ENCODE results near the gene SEC24B.
A peak's percentile ranks its signal among the peaks of the same experiment; 100 is the strongest.
"Not testable (repeated sequence)": the region's sequence is repeated elsewhere in the genome, so short reads cannot be mapped to it uniquely, and the experiment has no call there.

SEC24B gene

GRCh38 chr4:109511414-109511813, 77.8 kb downstream of the SEC24B start:
- DNase-seq, result no peak

GRCh38 chr4:109513368-109513767, 79.8 kb downstream of the SEC24B start:
- DNase-seq, result not testable (repeated sequence)

- no peak for DNase-seq
These were observed 98.6 kb downstream of the SEC24B start for GRCh38 chr4:109532182-109532581.

- no peak for DNase-seq
These were observed 111.8 kb downstream of the SEC24B start for GRCh38 chr4:109545401-109545800.

- DNase-seq, result no peak
These were observed 113.8 kb downstream of the SEC24B start for GRCh38 chr4:109547394-109547793.

- no peak for DNase-seq
These were observed 115.0 kb downstream of the SEC24B start for GRCh38 chr4:109548655-109549054.

GRCh38 chr4:109552237-109552636, 118.6 kb downstream of the SEC24B start:
- no peak for DNase-seq

- DNase-seq, result no peak
These were observed 119.5 kb downstream of the SEC24B start for GRCh38 chr4:109553130-109553529.

GRCh38 chr4:109554971-109555370, 121.4 kb downstream of the SEC24B start:
- DNase-seq, result no peak

GRCh38 chr4:109557433-109557832, 123.8 kb downstream of the SEC24B start:
- DNase-seq, result no peak

GRCh38 chr4:109558095-109558494, 124.5 kb downstream of the SEC24B start:
- DNase-seq, result peak; percentile 29

- peak; percentile 43 for DNase-seq
These were observed 126.0 kb downstream of the SEC24B start for GRCh38 chr4:109559625-109559982.

GRCh38 chr4:109559983-109560686, 126.5 kb downstream of the SEC24B start, which contains the start of gene MCUB:
MCUB (plus strand) TSS chr4:109560246; CDS start chr4:109560338, 92 bp downstream.
- peak; percentile 92 for DNase-seq

GRCh38 chr4:109560687-109561461, 127.3 kb downstream of the SEC24B start:
- DNase-seq, result peak; percentile 63

GRCh38 chr4:109562457-109563239, 129.0 kb downstream of the SEC24B start:
- no peak for DNase-seq

GRCh38 chr4:109571494-109571893, 137.9 kb downstream of the SEC24B start:
- DNase-seq, result no peak

- no peak for DNase-seq
These were observed 138.5 kb downstream of the SEC24B start for GRCh38 chr4:109572154-109572553.

- no peak for DNase-seq
These were observed 140.8 kb downstream of the SEC24B start for GRCh38 chr4:109574443-109574850.

GRCh38 chr4:109574931-109575804, 141.6 kb downstream of the SEC24B start:
- no peak for DNase-seq

- DNase-seq, result no peak
These were observed 142.8 kb downstream of the SEC24B start for GRCh38 chr4:109576462-109576861.

- DNase-seq, result no peak
These were observed 145.2 kb downstream of the SEC24B start for GRCh38 chr4:109578846-109579245.

- not testable (repeated sequence) for DNase-seq
These were observed 146.4 kb downstream of the SEC24B start for GRCh38 chr4:109579997-109580396.
